K562 (cell line): ENCODE measurements around the gene MICAL2. TPM values are rescaled to one million over a fixed set of nuclear protein-coding genes. Genes with fewer than 3 reads are reported as not detected.

Experiments used
- FOS ChIP-seq: IDR thresholded peaks from 3 replicates; pipeline ENCODE4 v1.6.1; 2011; ENCODE audit not compliant: insufficient read length; ENCODE audit errors: extremely low read depth
- FOXK2 ChIP-seq, 2 experiments: fragments of 450-650 bp; IDR thresholded peaks in 1 of 2; conservative IDR thresholded peaks in 1 of 2; 2 replicates each; pipeline ENCODE4 v1.6.1; 2016; ENCODE audit warnings: low read depth in 2 of 2, mild to moderate bottlenecking in 1 of 2
- HNRNPL ChIP-seq: fragments of 200-400 bp; formaldehyde crosslinking; IDR thresholded peaks from 2 replicates; pipeline ENCODE4 v1.6.1; 2017; ENCODE audit warnings: low read depth, mild to moderate bottlenecking, low read length
- KLF1 ChIP-seq: fragments of 450-650 bp; IDR thresholded peaks from 2 replicates; pipeline ENCODE4 v1.6.1; 2016; ENCODE audit warnings: missing genetic modification characterization, missing compliant biosample characterization
- MEIS2 ChIP-seq: fragments of 450-650 bp; IDR thresholded peaks from 2 replicates; pipeline ENCODE4 v1.6.1; 2014; ENCODE audit warnings: mild to moderate bottlenecking; ENCODE audit not compliant: partially characterized antibody
- MIER1 ChIP-seq: fragments of 450-650 bp; IDR thresholded peaks from 2 replicates; pipeline ENCODE4 v1.6.1; 2016; ENCODE audit warnings: antibody characterized with exemption, mild to moderate bottlenecking, low read depth
- MYNN ChIP-seq, 2 experiments: sonication (generic); formaldehyde crosslinking in 1 of 2; IDR thresholded peaks; 2 replicates each; pipeline versions ENCODE4 v1.5.0 to v1.6.1; 2016 to 2020; ENCODE audit warnings: antibody characterized with exemption in 1 of 2, missing genetic modification reagents in 1 of 2
- NCOA2 ChIP-seq, 2 experiments: fragments of 450-650 bp; IDR thresholded peaks; 2 replicates each; pipeline ENCODE4 v1.6.1; 2018; ENCODE audit warnings: mild to moderate bottlenecking in 2 of 2, moderate library complexity in 1 of 2; ENCODE audit not compliant: partially characterized antibody in 2 of 2
- NFE2L1 ChIP-seq: fragments of 450-650 bp; IDR thresholded peaks from 2 replicates; pipeline ENCODE4 v1.6.1; 2016; ENCODE audit warnings: missing genetic modification characterization, low read depth, mild to moderate bottlenecking, missing compliant biosample characterization, moderate library complexity, borderline replicate concordance
- RFX5 ChIP-seq: IDR thresholded peaks from 2 replicates; pipeline ENCODE4 v1.6.1; 2011; ENCODE audit warnings: low read depth, mild to moderate bottlenecking, improper control_type of control experiment, low read length
- SRSF3 ChIP-seq: fragments of 200-400 bp; formaldehyde crosslinking; IDR thresholded peaks from 2 replicates; pipeline ENCODE4 v1.6.1; 2016; ENCODE audit warnings: mild to moderate bottlenecking, low read length, moderate library complexity; ENCODE audit not compliant: insufficient read depth
- TBL1XR1 ChIP-seq, 2 experiments: IDR thresholded peaks; 2 replicates each; pipeline ENCODE4 v1.6.1; 2012; ENCODE audit warnings: improper control_type of control experiment in 2 of 2, low read length in 2 of 2, mild to moderate bottlenecking in 1 of 2
- ZFPM2 ChIP-seq: fragments of 250-450 bp; sonication (Bioruptor Pico); IDR thresholded peaks from 2 replicates; pipeline ENCODE4 v1.5.1; 2022; ENCODE audit warnings: mild to moderate bottlenecking
- ZNF23 ChIP-seq: fragments of 250-450 bp; sonication (Bioruptor Pico); IDR thresholded peaks from 2 replicates; pipeline ENCODE4 v1.4.0; 2020; ENCODE audit warnings: mild to moderate bottlenecking
- polyA plus RNA-seq, 8 experiments: library from polyadenylated mRNA; depleted of rRNA in 4 of 8; stranded (reverse) in 5 of 8; unstranded in 3 of 8; fragments of >200 nt; fragmentation: Nextera tagmentation in 2 of 8; fragmentation: Illumina TruSeq in 1 of 8; extraction: Ambion mirVana in 2 of 8; extraction: Trizol in 1 of 8; gene quantifications; 2 replicates each; pipeline versions ENCODE4 v1.2.1 to v1.2.3, GENCODE V29; 2011 to 2014; ENCODE audit warnings: inconsistent platforms in 1 of 8, missing spikeins in 1 of 8
- total RNA-seq, 7 experiments: library from RNA; depleted of rRNA in 6 of 7; stranded (reverse); fragments of >200 nt in 6 of 7; fragmentation: Illumina TruSeq in 2 of 7; extraction: Trizol in 2 of 7; gene quantifications; 2 replicates each; pipeline versions ENCODE4 v1.2.1 to v1.2.3, GENCODE V29; 2011 to 2021; ENCODE audit warnings: low replicate concordance in 1 of 7
- TF ChIP-seq, protein P1 (sequence below), 2 experiments: fragments of 450-650 bp in 1 of 2; sonication (generic) in 1 of 2; formaldehyde crosslinking in 1 of 2; IDR thresholded peaks; 2 replicates each; pipeline versions ENCODE4 v1.7.1 to v1.9.0; 2016 to 2022; ENCODE audit warnings: inconsistent platforms in 1 of 2, mild to moderate bottlenecking in 1 of 2, missing genetic modification reagents in 1 of 2
- TF ChIP-seq, protein P2 (sequence below): IDR thresholded peaks from 3 replicates; pipeline ENCODE4 v1.6.1; 2011; ENCODE audit warnings: borderline replicate concordance, mild to moderate bottlenecking; ENCODE audit not compliant: insufficient read length, insufficient read depth
- TF ChIP-seq, protein P3 (sequence below): fragments of 450-650 bp; IDR thresholded peaks from one replicate; pipeline ENCODE4 v1.6.1; 2018; ENCODE audit warnings: mild to moderate bottlenecking, moderate library complexity; ENCODE audit not compliant: partially characterized antibody

The MICAL2 gene
- total and polyA plus RNA-seq, 9 of the 15 experiments (the other 6 are each of a cell fraction or from before 2014, with no cell fraction given) = 4.7 to 64.2 (median 33.6) TPM

DNA sequence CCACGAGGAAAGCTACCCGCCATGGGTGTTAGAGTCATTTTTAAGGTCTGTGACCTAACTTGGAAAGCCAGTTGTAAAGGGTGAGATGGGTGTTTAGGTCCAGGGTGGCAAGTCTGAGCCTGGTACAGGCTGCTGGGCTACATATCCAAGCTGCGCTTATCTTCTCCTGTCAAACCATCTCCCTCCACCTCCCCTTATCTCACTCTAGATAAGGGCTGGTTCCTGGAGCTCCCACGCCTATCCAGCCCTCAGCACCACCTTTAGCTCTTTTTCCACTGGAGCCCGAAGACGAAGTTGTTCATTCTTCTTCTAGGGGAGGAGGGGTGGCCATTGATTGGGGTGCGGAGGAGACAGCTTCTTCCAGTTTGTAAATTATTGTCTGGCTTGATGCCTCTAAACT lies 48.5 kb downstream of the MICAL2 start (continued):
- TF ChIP-seq, protein P1, sequence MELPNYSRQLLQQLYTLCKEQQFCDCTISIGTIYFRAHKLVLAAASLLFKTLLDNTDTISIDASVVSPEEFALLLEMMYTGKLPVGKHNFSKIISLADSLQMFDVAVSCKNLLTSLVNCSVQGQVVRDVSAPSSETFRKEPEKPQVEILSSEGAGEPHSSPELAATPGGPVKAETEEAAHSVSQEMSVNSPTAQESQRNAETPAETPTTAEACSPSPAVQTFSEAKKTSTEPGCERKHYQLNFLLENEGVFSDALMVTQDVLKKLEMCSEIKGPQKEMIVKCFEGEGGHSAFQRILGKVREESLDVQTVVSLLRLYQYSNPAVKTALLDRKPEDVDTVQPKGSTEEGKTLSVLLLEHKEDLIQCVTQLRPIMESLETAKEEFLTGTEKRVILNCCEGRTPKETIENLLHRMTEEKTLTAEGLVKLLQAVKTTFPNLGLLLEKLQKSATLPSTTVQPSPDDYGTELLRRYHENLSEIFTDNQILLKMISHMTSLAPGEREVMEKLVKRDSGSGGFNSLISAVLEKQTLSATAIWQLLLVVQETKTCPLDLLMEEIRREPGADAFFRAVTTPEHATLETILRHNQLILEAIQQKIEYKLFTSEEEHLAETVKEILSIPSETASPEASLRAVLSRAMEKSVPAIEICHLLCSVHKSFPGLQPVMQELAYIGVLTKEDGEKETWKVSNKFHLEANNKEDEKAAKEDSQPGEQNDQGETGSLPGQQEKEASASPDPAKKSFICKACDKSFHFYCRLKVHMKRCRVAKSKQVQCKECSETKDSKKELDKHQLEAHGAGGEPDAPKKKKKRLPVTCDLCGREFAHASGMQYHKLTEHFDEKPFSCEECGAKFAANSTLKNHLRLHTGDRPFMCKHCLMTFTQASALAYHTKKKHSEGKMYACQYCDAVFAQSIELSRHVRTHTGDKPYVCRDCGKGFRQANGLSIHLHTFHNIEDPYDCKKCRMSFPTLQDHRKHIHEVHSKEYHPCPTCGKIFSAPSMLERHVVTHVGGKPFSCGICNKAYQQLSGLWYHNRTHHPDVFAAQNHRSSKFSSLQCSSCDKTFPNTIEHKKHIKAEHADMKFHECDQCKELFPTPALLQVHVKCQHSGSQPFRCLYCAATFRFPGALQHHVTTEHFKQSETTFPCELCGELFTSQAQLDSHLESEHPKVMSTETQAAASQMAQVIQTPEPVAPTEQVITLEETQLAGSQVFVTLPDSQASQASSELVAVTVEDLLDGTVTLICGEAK (IDR thresholded peaks at IDR 0.05) = no peak
- TF ChIP-seq, protein P1 (CRISPR knock-in tag; IDR thresholded peaks at IDR 0.05) = no peak
- peak; percentile 61 for TF ChIP-seq MEIS2
- no peak for TF ChIP-seq ZNF23 (CRISPR knock-in tag)
- TF ChIP-seq, protein P2, sequence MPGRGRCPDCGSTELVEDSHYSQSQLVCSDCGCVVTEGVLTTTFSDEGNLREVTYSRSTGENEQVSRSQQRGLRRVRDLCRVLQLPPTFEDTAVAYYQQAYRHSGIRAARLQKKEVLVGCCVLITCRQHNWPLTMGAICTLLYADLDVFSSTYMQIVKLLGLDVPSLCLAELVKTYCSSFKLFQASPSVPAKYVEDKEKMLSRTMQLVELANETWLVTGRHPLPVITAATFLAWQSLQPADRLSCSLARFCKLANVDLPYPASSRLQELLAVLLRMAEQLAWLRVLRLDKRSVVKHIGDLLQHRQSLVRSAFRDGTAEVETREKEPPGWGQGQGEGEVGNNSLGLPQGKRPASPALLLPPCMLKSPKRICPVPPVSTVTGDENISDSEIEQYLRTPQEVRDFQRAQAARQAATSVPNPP = no peak
- TF ChIP-seq FOXK2 (conservative IDR thresholded peaks at IDR 0.05 in 1 of 2, IDR thresholded peaks at IDR 0.05 in 1 of 2; ENCODE audit: low read depth in 2 of 2) = no peak
- no peak for TF ChIP-seq ZFPM2 (CRISPR knock-in tag)
- TF ChIP-seq KLF1 (tag) = no peak
- TF ChIP-seq RFX5 = no peak
- no peak for TF ChIP-seq MIER1
- TF ChIP-seq TBL1XR1 (IDR thresholded peaks at IDR 0.05; ENCODE audit: low read length in 2 of 2) = no peak
- no peak for TF ChIP-seq FOS
- TF ChIP-seq HNRNPL = no peak
- TF ChIP-seq SRSF3 = no peak
- TF ChIP-seq, protein P3, sequence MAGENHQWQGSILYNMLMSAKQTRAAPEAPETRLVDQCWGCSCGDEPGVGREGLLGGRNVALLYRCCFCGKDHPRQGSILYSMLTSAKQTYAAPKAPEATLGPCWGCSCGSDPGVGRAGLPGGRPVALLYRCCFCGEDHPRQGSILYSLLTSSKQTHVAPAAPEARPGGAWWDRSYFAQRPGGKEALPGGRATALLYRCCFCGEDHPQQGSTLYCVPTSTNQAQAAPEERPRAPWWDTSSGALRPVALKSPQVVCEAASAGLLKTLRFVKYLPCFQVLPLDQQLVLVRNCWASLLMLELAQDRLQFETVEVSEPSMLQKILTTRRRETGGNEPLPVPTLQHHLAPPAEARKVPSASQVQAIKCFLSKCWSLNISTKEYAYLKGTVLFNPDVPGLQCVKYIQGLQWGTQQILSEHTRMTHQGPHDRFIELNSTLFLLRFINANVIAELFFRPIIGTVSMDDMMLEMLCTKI = no peak
- no peak for TF ChIP-seq NCOA2 (IDR thresholded peaks at IDR 0.05; ENCODE audit: partially characterized antibody in 2 of 2)
- TF ChIP-seq MYNN (IDR thresholded peaks at IDR 0.05) = no peak
- TF ChIP-seq MYNN (CRISPR knock-in tag; IDR thresholded peaks at IDR 0.05) = no peak
- no peak for TF ChIP-seq NFE2L1 (tag)
